Measurements from ENCODE around the gene CANT1.
"Not testable (repeated sequence)": the region's sequence is repeated elsewhere in the genome, so short reads cannot be mapped to it uniquely, and the experiment has no call there.

The CANT1 gene

DNA sequence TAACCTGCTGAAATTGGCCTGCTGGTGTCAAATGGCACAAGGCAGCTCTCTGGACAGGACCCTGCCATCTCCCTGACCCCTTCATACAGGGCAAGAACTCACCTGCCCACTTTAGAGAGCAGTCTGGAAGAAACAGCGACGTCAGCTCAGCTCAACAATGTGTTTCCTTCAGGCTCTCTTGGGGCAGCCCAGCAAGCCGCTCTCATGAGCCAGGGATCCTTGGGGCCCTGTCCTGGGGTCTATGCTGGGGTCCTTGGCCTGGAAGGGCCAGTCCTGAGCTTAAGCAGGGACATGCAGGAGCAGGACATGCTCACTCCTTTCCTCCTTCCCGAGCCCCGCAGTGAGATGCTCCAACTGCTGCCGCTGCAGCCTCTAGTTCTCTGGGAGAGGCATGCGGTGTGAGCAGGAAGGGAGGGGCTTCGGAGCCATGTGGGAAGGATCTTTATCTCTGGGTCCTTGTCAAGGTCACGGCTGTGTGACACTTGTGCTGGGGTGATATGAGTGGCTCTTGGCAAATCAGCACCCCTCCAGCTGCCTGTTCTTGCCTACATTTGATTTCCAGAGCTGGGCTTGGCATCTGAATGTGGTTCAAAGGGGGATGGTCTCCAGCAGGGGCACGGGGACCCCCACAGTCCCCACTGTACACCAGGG, 17.8 kb upstream of the CANT1 start:
- no peak for DNase-seq

DNA sequence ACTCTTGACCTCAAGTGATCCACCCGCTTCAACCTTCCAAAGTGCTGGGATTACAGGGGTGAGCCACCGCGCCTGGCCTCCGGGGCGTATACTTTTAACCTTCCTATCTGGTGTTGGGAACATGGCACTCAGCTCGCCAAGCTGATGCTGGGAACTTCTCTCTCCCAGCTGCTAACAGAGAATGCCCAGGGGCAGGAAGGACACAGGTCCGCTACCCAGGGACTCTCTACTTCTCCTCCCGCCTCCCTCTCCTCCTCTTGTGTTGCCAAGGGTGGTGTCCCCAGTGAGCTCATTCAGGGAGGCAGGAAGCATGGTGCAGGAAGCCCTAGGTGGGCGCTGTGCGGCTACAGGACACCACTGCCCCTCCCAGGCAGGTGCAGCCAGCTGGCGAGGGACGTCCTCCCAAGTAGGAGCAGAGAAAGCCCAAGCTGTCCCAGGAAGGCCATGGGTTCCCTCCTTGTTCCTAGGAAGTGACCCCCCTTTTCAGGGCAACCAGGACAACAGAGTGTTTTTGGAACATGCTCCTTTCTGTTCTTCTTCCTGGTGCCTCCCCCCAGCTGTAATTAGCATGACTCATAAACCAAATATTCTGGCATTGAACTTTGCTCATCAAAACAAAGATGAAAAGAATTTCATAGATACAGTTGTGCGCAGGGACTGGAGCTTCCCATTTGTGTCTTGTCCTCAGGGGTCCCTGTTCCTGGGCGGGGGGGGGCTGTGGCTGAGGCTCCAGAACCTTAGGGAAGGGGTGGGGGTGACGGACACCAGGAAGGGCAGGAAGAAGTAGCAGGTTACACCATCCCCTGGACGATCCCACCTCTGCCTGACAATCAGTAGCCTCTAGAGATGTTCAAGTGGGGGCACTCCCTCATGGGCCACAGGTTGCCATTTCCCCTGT, 17.1 kb upstream of the CANT1 start:
- DNase-seq, result peak; percentile 55

DNA sequence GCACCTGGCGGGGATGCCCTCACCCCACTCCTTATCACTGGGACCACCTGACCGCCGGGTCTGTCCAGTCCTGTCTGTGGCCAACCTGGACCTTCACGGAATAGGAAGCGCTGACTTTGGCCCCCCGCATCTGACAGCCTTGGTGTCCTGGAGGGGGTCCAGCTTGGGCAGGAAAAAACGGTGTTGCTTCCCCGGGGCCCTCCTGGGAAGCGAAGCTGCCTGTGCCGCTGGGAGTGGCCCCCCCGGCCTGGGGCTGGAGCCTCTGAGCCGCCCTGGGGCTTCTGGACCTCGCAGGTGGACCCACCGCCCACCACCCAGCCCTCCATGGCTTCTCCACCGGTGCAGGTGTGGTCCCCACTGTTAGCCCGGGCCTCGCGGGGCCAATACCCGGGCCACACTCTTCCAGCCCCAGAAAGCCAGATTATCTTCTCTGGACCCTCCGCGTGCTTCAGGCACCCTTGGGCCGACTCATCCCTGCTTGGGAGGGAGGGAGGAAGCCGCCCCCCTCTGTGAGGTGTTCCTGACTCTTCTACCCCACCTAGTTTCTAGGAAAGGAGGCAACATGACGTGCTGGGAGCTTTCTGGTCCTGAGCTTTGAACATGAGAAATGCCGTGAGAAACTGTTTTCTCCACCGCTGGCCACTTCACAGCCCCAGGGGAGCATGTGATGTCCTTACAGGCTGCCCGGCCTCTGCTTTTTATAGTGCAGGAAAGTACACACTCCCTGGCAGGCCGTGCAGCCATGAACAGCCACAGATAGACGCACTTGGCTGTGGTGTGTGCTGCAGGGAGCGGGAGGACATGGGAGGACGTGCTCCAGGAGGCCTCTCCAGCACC, 15.6 kb upstream of the CANT1 start:
- DNase-seq, result no peak

DNA sequence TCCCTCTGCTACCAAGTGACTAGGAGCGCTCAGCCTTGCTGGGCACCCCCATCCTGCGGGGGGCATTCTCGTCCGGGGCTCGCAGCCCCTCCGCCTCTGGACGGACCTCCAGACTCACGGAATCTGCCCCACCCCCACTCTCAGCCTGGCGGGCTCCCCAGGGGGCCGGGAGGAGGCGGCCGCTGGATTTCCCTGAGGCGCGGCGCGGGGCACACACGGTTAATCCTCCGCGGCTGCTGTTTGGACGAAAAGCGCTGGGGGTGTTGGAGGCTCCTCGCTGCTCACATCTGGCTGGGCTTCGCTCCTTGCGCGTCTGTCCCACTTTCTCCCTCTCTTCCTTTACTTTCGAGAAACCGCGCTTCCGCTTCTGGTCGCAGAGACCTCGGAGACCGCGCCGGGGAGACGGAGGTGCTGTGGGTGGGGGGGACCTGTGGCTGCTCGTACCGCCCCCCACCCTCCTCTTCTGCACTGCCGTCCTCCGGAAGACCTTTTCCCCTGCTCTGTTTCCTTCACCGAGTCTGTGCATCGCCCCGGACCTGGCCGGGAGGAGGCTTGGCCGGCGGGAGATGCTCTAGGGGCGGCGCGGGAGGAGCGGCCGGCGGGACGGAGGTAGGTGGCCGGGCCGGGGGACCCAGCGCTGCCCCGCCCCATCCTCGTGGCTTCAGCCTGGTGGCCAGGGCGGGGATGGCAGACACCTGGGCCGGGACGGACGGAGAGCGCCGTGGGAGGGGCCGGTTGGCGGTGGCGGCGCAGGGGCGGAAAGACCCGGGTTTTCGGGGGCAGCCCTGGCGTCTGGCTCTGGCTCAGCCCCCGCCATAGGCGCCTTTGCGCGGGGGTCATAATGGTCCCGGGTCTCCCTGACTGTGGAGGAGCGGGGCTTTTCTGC, 14.6 kb upstream of the CANT1 start, which contains the start of gene C1QTNF1:
Gene C1QTNF1, plus strand, starts transcription at position 284 of the 886 bp plus-strand sequence. CDS start 19,800 bp downstream, outside the sequence.
- DNase-seq, result peak; percentile 44

DNA sequence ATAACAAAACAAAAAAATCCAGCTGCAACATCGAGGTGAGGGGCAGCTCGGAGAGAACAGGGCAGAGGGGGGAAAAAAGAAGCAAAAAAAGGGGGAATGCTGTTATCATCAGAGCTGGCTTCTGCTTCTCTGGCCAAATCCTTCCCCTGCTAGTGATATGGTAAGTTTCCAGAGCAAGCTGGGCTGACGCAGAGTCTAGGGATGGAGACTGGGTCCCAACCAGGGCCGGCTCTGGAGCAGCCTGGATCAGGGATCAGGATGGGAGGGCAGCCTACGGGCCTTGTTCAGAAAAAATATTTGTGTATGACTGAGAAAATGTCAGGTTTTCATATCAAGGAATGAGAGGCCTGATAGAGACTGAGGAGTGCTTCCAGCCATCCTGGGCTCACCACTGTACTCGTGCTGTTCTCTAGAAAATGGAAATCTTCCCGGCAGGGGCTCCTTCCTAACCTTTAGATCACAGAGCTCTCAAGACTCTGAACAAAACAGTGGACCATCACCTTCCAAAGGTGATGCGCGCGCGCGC, 13.7 kb upstream of the CANT1 start:
- DNase-seq, result no peak

DNA sequence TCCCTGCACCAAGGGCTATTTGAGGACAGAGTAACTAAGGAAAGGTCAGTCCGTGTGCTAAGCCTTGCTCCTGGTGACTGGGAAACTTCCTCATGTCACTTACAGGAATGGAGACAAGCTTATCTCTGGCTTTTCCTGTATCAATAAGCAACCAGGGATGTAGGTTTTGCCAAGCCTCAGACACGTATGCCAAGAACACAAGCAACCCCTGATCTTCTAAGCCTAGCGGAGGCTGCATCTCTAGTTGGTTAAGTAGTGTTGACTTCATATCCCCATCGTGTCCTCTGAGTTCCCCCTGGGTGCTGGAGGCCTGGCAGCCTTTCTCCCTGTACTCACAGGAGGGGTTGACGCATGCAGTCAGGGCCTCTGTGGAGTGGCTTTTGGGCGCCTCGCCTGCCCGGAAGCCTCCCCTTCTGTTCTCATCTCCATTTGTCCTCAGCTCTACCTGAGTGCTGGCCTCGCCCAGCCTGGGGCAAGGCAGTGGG, 13.0 kb upstream of the CANT1 start:
- DNase-seq, result no peak

DNA sequence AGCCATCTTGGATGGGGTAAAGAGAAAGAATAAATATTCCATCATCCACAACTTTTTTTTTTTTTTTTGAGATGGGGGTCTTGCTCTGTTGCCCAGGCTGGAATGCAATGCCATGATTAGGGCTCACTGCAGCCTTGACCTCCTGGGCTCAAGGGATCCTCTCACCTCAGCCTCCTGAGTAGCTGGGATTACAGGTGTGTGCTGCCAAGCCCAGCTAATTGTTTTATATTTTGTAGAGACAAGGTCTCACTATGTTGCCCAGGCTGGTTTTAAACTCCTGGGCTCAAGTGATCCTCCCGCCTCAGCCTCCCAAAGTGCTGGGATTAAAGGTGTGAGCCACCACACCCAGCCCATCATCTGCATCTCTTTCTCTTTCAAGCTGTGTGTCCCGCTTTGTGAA, 12.4 kb upstream of the CANT1 start:
- DNase-seq, result not testable (repeated sequence)

DNA sequence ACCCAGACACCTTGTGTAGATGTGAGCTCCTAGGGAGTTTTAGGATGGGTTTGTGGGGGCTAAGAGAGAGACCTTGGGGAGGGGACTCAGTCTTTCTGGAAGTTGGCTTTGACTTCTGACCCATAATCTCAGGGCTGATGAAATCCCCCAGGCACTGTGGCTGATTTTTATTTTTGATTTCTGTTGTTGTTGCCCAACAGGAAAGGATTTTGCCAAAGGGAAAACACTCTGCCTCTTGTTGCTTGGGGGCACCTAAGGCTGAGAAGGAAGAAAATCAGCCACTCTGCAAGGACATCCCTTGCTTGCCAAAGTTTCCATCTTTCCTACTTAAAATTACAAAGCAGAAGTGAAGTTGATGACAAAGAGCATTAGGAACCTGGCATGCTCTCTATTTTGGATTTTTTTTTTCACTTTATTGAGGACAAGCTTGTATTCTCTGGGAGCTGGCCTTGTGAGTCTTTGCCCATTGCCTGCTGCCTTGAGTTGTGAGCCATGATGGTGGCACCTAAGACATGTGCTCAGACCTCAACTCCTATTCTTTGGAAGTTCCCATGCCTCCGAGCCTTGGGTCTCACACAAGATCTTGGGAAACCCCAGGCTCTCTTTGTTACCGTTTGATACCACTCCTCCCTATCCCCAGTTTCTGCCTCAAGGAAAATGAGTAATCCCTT, 11.2 kb upstream of the CANT1 start:
- no peak for DNase-seq

DNA sequence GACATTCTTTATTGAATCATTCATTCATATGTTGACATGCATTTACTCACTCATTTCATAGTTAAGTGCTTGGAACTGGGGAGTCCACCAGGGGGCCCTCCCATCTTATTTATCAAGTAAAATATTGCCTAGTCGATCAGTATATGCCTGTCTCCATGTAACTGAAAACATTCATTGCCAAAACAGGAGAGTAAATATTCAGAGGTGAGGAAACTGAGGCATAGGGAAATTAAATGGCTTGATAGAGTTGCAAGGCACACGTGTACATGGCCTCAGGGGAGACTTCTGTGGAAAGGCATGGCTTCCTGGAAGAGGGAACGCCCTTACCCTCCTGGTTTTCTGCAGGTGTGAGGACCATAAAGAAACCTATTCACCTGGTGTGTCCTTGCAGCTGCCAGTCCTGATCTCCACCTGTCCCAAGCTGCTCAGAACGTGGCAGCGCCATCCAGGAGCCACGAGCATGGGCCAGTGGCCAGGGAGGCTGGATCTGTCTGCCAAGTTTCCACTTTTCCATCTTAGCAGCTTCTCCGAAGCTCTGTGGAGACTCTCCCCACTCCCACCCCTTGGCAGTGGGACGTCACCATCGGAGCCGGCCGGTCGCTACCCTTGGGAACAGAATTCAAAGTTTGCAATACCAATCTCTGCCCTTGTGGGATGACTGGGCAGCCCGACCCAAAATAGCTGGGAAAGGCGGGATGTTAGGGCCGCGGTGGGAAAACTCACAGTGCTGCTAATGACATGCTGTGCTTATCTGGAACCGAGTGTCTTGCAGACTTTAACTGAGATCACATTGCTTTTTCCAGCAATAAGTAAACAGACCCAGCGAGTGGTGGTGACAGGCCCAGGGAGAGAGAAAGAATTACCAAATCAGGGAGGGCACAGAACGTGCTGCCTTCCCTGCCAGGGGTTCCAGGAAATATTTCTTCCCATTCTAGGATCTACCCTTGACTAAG, 10.3 kb upstream of the CANT1 start:
- peak; percentile 69 for DNase-seq

DNA sequence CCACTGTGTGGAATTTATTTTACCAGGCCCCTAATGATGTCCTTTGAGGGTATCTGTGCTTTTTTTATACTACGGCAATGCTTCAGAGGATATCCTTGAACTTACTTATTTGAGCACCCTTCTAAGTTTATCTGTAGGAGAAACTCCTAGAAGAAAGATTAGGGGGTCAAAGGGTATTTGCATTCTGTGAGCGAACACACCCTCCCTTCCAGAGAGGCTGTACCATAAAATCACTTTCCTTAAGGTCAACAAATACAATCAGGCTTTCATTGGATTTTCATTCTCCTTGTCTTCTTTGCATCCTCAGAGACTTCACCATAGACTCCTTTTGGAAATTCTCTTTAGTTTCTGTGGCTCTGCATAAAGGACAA, 9.7 kb upstream of the CANT1 start:
- no peak for DNase-seq

DNA sequence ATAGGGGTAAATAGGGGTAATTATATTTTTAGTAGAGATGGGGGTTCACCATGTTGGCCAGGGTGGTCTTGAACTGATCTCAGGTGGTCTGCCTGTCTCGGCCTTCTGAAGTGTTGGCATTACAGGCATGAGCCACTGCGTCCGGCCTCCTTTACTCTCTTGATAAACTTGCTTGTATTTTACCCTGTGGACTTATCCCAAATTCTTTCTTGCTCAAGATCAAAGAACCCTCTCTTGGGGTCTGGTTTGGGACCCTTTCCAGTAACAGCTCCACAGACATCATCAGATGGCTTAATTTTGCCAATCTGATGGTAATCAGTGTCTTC, 8.8 kb upstream of the CANT1 start:
- DNase-seq, result no peak

DNA sequence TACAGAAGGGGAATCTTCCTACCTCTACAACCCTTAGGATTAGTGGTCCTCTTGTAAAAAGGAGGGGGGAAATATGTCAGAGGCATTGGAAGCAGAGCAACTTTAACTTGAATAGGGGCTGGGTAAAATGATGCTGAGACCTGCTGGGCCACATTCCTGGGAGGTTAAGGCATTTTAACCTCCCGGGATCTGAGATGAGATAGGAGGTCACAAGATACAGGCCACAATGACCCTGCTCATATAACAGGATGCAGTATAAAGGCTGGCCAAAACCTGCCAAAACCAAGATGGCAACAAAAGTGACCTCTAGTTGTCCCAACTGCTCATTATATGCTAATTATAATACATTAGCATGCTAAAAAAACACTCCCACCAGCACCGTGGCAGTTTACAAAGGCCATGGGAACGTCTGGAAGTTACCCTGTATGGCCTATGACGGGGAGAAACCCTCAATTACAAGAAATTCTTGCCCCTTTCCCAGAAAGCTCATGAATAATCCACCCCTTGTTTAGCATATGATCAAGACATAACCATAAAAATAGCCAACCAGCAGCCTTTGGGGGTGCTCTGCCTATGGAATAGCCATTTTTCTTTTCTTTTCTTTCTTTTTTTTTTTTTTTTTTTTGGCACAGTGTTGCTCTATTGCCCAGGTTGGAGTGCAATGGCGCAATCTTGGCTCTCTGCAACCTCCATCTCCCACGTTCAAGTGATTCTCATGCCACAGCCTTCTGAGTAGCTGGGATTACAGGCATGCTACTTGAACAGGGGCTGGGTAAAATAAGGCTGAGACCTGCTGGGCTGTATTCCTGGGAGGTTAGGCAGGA, 8.2 kb upstream of the CANT1 start:
- DNase-seq, result no peak

DNA sequence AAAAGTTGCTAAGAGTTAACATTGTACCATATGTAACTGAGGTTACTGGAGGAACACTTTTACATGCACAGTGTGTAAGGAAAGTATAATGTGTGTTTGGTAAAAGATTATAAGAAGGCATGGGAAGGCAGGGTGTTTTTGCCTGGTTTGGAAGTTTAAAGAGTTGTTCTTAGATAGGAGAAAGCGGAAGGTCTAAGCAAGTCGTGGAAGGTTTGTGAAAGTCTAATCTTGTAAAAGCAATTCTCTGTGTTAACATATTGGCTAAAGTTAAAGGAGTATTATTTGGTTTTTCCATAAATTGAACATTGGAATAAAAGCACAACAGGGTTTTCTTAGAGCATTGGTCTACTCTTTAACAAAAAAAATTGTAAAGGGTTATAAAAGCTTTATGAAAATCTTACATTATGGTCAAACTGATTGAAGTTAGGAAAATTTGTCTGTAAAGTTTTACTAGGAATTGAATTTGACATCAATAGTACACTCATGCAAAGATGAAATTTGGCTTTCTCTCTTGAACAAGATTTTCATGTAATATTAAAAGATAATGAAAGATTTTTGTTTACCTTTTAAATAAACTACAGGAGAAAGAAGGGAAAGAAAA, 4.7 kb upstream of the CANT1 start:
- no peak for DNase-seq

DNA sequence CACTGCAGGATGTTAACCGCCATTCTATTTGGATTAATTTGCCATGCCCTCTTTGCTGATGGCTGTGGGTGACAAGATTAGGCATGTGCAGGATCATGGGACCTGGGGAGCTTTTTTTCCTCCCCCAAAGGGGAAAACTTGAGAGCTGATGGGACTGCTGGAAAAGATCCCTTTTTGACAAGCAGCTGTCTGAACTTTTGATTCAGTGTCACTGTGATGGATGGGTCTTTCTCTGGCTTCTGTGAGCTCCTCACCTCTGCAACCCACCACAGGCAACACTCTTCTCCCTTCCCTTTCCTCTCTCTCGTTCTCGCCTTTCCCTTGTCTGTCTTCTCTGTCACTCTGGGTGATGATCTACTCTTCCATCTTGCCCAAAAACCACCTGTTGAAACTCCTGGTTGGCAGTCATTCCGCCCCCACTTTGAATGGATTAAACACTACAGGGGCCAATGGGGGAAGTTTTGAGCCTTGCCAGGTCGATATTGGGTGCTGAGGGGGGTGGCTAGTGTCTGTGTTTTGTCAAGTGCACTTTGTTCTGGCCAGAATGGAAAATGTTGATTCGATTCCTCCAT, 3.1 kb upstream of the CANT1 start:
- DNase-seq, result no peak

DNA sequence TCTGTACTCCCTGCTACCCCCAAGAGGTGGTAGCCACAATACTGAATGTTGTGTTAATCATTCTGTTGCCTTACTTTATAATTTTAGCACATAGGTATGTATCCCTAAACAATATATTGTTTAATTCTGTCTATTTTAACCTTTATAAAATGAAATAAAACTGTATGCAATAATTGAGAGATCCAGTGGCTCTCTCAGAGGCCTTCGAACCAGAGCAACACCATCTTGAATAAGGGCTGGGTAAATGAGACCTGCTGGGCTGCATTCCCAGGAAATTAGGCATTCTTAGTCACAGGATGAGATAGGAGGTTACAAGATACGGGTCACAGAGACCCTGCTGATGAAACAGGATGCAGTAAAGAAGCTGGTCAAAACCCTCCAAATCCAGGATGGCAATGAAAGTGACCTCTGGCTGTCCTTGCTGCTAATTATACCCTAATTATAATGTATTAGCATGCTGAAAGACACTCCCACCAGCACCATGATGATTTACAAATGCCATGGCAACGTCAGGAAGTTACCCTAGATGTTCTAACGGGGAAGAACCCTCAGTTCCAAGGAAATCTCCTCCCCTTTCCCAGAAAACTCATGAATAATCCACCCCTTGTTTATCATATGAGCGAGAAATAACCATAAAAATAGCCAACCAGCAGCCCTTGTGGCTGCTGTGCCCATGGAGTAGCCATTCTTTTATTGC, 2.0 kb upstream of the CANT1 start:
- DNase-seq, result no peak

DNA sequence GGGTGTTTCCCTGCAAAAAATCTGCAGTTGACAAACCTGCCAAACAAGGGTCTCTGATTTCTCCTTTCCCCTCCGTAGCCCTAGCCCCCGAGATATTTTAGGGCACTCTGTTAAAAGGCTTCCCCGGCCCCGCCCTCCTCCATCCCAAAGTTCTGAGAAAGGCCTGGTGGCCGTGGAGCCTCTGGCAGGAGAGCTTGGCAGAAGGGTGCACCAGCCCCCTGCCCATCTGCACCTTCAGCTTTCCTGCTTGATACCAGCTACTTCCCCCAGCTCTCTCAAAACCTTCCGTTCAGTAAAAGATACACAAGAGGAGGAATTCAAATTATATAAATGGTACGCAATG, 711 bp upstream of the CANT1 start:
- DNase-seq, result no peak

DNA sequence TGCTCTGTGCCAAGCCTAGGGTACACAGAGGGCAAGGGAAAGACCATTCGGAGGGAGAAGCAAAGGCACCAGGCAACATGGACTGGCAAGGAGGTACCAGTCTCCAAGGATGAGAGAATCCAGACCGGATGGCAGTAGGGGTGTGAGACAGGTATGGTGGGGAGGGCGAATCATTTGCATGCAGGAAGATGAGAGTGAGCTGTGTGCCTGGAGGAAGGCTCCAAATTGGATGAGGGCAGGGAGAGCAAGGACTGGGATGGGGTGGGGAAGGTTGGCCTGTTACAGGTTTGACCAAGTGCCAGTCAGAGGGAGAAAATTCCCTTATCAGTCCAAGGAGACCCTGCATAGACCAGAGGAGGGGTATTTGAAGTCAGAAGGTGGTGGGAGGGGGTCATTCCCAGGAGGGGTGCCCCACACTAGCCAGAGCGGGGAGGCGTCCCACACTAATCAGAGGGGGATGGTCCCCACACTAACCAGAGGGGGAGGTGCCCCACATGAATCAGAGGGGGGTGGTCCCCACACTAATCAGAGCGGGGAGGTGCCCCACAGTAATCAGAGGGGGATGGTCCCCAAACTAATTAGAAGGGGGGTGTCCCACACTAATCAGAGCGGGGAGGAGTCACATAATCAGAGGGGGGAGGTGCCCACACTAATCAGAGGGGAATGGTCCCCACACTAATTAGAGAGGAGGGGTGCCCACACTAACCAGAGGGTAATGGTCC, 737 bp downstream of the CANT1 start:
- DNase-seq, result no peak

Data from NCI-H345 (cell line).